H1 (cell line): Measurements from ENCODE around the gene RAB8B. TPM values are rescaled to one million over a fixed set of nuclear protein-coding genes. Genes with fewer than 3 reads are reported as not detected.

Experiments
- ASH2L ChIP-seq: fragments of 200-600, 300-600 bp; sonication (generic); IDR thresholded peaks from one replicate; pipeline ENCODE4 v1.7.1; 2017; ENCODE audit warnings: low read length
- BACH1 ChIP-seq: IDR thresholded peaks from 2 replicates; pipeline ENCODE4 v1.6.1; 2012; ENCODE audit warnings: low read length, improper control_type of control experiment
- CREB1 ChIP-seq: IDR thresholded peaks from 2 replicates; pipeline ENCODE4 v1.6.1; 2012; ENCODE audit warnings: inconsistent platforms
- NANOG ChIP-seq: IDR thresholded peaks from 2 replicates; pipeline ENCODE4 v1.6.1; 2011; ENCODE audit warnings: low read length, low read depth, mild to moderate bottlenecking, inconsistent platforms; ENCODE audit not compliant: insufficient read depth, poor library complexity, severe bottlenecking
- polyA plus RNA-seq, 7 experiments: library from polyadenylated mRNA; depleted of rRNA in 3 of 7; stranded (reverse) in 5 of 7; unstranded in 2 of 7; fragments of >200 nt in 5 of 7; fragments of 200-250 nt in 2 of 7; gene quantifications; 1 replicate in 5 of 7; 2 replicates in 1 of 7; 4 replicates in 1 of 7; pipeline versions ENCODE4 v1.2.1 to v1.2.3, GENCODE V29; 2011 to 2013; ENCODE audit warnings: missing spikeins in 2 of 7, mixed read lengths in 2 of 7
- total RNA-seq: library from RNA; stranded (reverse); fragmentation: NEBNext Ultra II Directional; extraction: Animal tissue kit (Norgen Biotek cat#: 25700); gene quantifications from 2 replicates; pipeline ENCODE4 v1.2.1, GENCODE V29; 2021
- TF ChIP-seq, protein P1 (sequence below): fragments of 300-600 bp; sonication (generic); IDR thresholded peaks from 2 replicates; pipeline ENCODE4 v1.7.1; 2012; ENCODE audit warnings: low read length, moderate library complexity, mild to moderate bottlenecking, inconsistent platforms; ENCODE audit not compliant: insufficient replicate concordance
- TF ChIP-seq, protein P2 (sequence below): IDR thresholded peaks from 2 replicates; pipeline ENCODE4 v1.6.1; 2012; ENCODE audit warnings: inconsistent platforms

RAB8B gene
- total and polyA plus RNA-seq, 2 of the 8 experiments (the other 6 are each of a cell fraction or from before 2014, with no cell fraction given): 9.5 to 47.8 TPM

DNA sequence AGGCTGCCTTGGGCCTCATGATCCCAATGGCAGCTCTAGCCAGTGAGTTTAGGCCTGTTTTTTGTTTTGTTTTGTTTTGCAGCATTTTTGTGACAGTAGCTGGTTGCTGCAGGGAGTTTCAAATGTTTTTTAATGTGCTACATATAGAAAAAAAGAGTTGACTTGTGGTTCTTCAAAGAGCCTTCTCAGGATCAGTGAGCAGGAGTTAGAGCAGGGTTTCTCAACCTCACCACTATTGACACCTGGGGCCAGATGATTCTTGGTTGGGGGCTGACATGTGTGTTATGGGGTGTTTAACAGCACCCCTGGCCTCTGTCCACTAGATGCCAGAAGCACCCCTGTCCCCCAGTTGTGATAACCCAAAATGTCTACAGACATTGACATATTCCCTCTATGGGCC is 105.9 kb downstream of the RAB8B start (continued):
- TF ChIP-seq, protein P1, sequence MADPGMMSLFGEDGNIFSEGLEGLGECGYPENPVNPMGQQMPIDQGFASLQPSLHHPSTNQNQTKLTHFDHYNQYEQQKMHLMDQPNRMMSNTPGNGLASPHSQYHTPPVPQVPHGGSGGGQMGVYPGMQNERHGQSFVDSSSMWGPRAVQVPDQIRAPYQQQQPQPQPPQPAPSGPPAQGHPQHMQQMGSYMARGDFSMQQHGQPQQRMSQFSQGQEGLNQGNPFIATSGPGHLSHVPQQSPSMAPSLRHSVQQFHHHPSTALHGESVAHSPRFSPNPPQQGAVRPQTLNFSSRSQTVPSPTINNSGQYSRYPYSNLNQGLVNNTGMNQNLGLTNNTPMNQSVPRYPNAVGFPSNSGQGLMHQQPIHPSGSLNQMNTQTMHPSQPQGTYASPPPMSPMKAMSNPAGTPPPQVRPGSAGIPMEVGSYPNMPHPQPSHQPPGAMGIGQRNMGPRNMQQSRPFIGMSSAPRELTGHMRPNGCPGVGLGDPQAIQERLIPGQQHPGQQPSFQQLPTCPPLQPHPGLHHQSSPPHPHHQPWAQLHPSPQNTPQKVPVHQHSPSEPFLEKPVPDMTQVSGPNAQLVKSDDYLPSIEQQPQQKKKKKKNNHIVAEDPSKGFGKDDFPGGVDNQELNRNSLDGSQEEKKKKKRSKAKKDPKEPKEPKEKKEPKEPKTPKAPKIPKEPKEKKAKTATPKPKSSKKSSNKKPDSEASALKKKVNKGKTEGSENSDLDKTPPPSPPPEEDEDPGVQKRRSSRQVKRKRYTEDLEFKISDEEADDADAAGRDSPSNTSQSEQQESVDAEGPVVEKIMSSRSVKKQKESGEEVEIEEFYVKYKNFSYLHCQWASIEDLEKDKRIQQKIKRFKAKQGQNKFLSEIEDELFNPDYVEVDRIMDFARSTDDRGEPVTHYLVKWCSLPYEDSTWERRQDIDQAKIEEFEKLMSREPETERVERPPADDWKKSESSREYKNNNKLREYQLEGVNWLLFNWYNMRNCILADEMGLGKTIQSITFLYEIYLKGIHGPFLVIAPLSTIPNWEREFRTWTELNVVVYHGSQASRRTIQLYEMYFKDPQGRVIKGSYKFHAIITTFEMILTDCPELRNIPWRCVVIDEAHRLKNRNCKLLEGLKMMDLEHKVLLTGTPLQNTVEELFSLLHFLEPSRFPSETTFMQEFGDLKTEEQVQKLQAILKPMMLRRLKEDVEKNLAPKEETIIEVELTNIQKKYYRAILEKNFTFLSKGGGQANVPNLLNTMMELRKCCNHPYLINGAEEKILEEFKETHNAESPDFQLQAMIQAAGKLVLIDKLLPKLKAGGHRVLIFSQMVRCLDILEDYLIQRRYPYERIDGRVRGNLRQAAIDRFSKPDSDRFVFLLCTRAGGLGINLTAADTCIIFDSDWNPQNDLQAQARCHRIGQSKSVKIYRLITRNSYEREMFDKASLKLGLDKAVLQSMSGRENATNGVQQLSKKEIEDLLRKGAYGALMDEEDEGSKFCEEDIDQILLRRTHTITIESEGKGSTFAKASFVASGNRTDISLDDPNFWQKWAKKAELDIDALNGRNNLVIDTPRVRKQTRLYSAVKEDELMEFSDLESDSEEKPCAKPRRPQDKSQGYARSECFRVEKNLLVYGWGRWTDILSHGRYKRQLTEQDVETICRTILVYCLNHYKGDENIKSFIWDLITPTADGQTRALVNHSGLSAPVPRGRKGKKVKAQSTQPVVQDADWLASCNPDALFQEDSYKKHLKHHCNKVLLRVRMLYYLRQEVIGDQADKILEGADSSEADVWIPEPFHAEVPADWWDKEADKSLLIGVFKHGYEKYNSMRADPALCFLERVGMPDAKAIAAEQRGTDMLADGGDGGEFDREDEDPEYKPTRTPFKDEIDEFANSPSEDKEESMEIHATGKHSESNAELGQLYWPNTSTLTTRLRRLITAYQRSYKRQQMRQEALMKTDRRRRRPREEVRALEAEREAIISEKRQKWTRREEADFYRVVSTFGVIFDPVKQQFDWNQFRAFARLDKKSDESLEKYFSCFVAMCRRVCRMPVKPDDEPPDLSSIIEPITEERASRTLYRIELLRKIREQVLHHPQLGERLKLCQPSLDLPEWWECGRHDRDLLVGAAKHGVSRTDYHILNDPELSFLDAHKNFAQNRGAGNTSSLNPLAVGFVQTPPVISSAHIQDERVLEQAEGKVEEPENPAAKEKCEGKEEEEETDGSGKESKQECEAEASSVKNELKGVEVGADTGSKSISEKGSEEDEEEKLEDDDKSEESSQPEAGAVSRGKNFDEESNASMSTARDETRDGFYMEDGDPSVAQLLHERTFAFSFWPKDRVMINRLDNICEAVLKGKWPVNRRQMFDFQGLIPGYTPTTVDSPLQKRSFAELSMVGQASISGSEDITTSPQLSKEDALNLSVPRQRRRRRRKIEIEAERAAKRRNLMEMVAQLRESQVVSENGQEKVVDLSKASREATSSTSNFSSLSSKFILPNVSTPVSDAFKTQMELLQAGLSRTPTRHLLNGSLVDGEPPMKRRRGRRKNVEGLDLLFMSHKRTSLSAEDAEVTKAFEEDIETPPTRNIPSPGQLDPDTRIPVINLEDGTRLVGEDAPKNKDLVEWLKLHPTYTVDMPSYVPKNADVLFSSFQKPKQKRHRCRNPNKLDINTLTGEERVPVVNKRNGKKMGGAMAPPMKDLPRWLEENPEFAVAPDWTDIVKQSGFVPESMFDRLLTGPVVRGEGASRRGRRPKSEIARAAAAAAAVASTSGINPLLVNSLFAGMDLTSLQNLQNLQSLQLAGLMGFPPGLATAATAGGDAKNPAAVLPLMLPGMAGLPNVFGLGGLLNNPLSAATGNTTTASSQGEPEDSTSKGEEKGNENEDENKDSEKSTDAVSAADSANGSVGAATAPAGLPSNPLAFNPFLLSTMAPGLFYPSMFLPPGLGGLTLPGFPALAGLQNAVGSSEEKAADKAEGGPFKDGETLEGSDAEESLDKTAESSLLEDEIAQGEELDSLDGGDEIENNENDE: no peak
- no peak for TF ChIP-seq ASH2L
- TF ChIP-seq NANOG: no peak
- TF ChIP-seq BACH1: no peak
- TF ChIP-seq CREB1: no peak
- TF ChIP-seq, protein P2, sequence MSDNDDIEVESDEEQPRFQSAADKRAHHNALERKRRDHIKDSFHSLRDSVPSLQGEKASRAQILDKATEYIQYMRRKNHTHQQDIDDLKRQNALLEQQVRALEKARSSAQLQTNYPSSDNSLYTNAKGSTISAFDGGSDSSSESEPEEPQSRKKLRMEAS: no peak
